Activated naive CD8-positive, alpha-beta T cell (primary cell): ENCODE data around the gene CLDN6.

ENCODE experiments used
- H3K27ac Mint-ChIP-seq: one replicate; pipeline ENCODE4 v1.8.0; 2021; ENCODE audit warnings: mixed read lengths
- H3K27me3 Mint-ChIP-seq: one replicate; pipeline ENCODE4 v1.8.0; 2021; ENCODE audit warnings: mixed read lengths
- H3K36me3 Mint-ChIP-seq: one replicate; pipeline ENCODE4 v1.8.0; 2021; ENCODE audit warnings: mixed read lengths
- H3K4me1 Mint-ChIP-seq: one replicate; pipeline ENCODE4 v1.8.0; 2021; ENCODE audit warnings: low read depth, mixed read lengths
- H3K4me3 Mint-ChIP-seq: one replicate; pipeline ENCODE4 v1.8.0; 2021; ENCODE audit warnings: mild to moderate bottlenecking, mixed read lengths
- H3K9me3 Mint-ChIP-seq: one replicate; pipeline ENCODE4 v1.8.0; 2021; ENCODE audit warnings: low read depth, mixed read lengths

The CLDN6 gene

GRCh38 chr16:2982402-2982801 lies 35.6 kb downstream of the CLDN6 start:
- H3K27me3 Mint-ChIP-seq: no peaks in the 10 kb centered on the region
- H3K36me3 Mint-ChIP-seq: no peaks in the 10 kb centered on the region
- H3K4me3 Mint-ChIP-seq: peak overlapping the region; percentile 30
- no peak overlapping the region for H3K27ac Mint-ChIP-seq
- H3K4me1 Mint-ChIP-seq: peaks cover 5% of the 10 kb centered on the region
- H3K9me3 Mint-ChIP-seq: no peaks in the 10 kb centered on the region

GRCh38 chr16:2981899-2982250 lies 36.1 kb downstream of the CLDN6 start:
- peak overlapping the region; percentile 71 for H3K27ac Mint-ChIP-seq
- no peaks in the 10 kb centered on the region for H3K36me3 Mint-ChIP-seq
- H3K9me3 Mint-ChIP-seq: no peaks in the 10 kb centered on the region
- H3K4me3 Mint-ChIP-seq: peak overlapping the region; percentile 82
- H3K4me1 Mint-ChIP-seq: peaks cover 5% of the 10 kb centered on the region
- H3K27me3 Mint-ChIP-seq: no peaks in the 10 kb centered on the region

- Mint-ChIP-seq H3K4me3 (peak overlapping the region; percentile 82), H3K4me1 (peaks cover 5% of the 10 kb centered on the region), H3K27me3 (no peaks in the 10 kb centered on the region), H3K27ac (peak overlapping the region; percentile 81), H3K36me3 (no peaks in the 10 kb centered on the region), H3K9me3 (no peaks in the 10 kb centered on the region)
Observed at GRCh38 chr16:2981177-2981898, 36.6 kb downstream of the CLDN6 start.

- H3K4me1 Mint-ChIP-seq: peaks cover 5% of the 10 kb centered on the region
- H3K9me3 Mint-ChIP-seq: no peaks in the 10 kb centered on the region
- no peaks in the 10 kb centered on the region for H3K27me3 Mint-ChIP-seq
- peak within 1 kb of the TSS; percentile 83 for H3K4me3 Mint-ChIP-seq
- no peaks in the 10 kb centered on the region for H3K36me3 Mint-ChIP-seq
- peak within 1 kb of the TSS; percentile 81 for H3K27ac Mint-ChIP-seq
Observed at GRCh38 chr16:2980227-2981176, 37.5 kb downstream of the CLDN6 start, which contains the start of gene PKMYT1. Gene PKMYT1, minus strand, starts transcription at chr16:2980446. Its CDS starts 789 bp downstream, at chr16:2979657.

- H3K36me3 Mint-ChIP-seq: no peaks in the 10 kb centered on the region
- H3K9me3 Mint-ChIP-seq: no peaks in the 10 kb centered on the region
- H3K27ac Mint-ChIP-seq: peak overlapping the region; percentile 28
- peaks cover 5% of the 10 kb centered on the region for H3K4me1 Mint-ChIP-seq
- no peaks in the 10 kb centered on the region for H3K27me3 Mint-ChIP-seq
- peak overlapping the region; percentile 83 for H3K4me3 Mint-ChIP-seq
Observed at GRCh38 chr16:2979669-2980226, 38.2 kb downstream of the CLDN6 start.

GRCh38 chr16:2977440-2977839 lies 40.5 kb downstream of the CLDN6 start:
- no peak overlapping the region for H3K27ac Mint-ChIP-seq
- no peak overlapping the region for H3K4me3 Mint-ChIP-seq
- H3K36me3 Mint-ChIP-seq: no peaks in the 10 kb centered on the region
- no peaks in the 10 kb centered on the region for H3K9me3 Mint-ChIP-seq
- H3K27me3 Mint-ChIP-seq: no peaks in the 10 kb centered on the region
- peaks cover 4% of the 10 kb centered on the region for H3K4me1 Mint-ChIP-seq

- Mint-ChIP-seq H3K4me3 (no peak overlapping the region), H3K9me3 (no peaks in the 10 kb centered on the region), H3K27ac (no peak overlapping the region), H3K36me3 (no peaks in the 10 kb centered on the region), H3K4me1 (peaks cover 6% of the 10 kb centered on the region), H3K27me3 (peaks cover 3% of the 10 kb centered on the region)
Observed at GRCh38 chr16:2976673-2977072, 41.3 kb downstream of the CLDN6 start.

GRCh38 chr16:2976201-2976600 lies 41.8 kb downstream of the CLDN6 start:
- Mint-ChIP-seq H3K4me3 (no peak overlapping the region), H3K9me3 (no peaks in the 10 kb centered on the region), H3K27me3 (peaks cover 3% of the 10 kb centered on the region), H3K27ac (no peak overlapping the region), H3K36me3 (no peaks in the 10 kb centered on the region), H3K4me1 (peaks cover 4% of the 10 kb centered on the region)

GRCh38 chr16:2975161-2975795 lies 42.7 kb downstream of the CLDN6 start:
- no peak overlapping the region for H3K27ac Mint-ChIP-seq
- H3K4me1 Mint-ChIP-seq: peaks cover 8% of the 10 kb centered on the region
- H3K27me3 Mint-ChIP-seq: peaks cover 4% of the 10 kb centered on the region
- H3K9me3 Mint-ChIP-seq: no peaks in the 10 kb centered on the region
- no peak overlapping the region for H3K4me3 Mint-ChIP-seq
- no peaks in the 10 kb centered on the region for H3K36me3 Mint-ChIP-seq

- Mint-ChIP-seq H3K27me3 (peaks cover 4% of the 10 kb centered on the region), H3K4me1 (peaks cover 8% of the 10 kb centered on the region), H3K27ac (no peak overlapping the region), H3K36me3 (no peaks in the 10 kb centered on the region), H3K9me3 (no peaks in the 10 kb centered on the region), H3K4me3 (no peak overlapping the region)
Observed at GRCh38 chr16:2974319-2975056, 43.5 kb downstream of the CLDN6 start.

GRCh38 chr16:2973605-2974318 lies 44.2 kb downstream of the CLDN6 start:
- Mint-ChIP-seq H3K9me3 (no peaks in the 10 kb centered on the region), H3K27ac (no peak overlapping the region), H3K27me3 (peaks cover 4% of the 10 kb centered on the region), H3K4me1 (peaks cover 8% of the 10 kb centered on the region), H3K4me3 (no peak overlapping the region), H3K36me3 (no peaks in the 10 kb centered on the region)

- Mint-ChIP-seq H3K27me3 (peaks cover 8% of the 10 kb centered on the region), H3K27ac (no peak overlapping the region), H3K4me3 (no peak overlapping the region), H3K9me3 (no peaks in the 10 kb centered on the region), H3K4me1 (peaks cover 15% of the 10 kb centered on the region), H3K36me3 (no peaks in the 10 kb centered on the region)
Observed at GRCh38 chr16:2973093-2973492, 44.9 kb downstream of the CLDN6 start.

GRCh38 chr16:2971985-2972784 lies 45.8 kb downstream of the CLDN6 start:
- Mint-ChIP-seq H3K36me3 (no peaks in the 10 kb centered on the region), H3K4me3 (peak overlapping the region; percentile 35), H3K27me3 (peaks cover 9% of the 10 kb centered on the region), H3K27ac (no peak overlapping the region), H3K4me1 (peaks cover 17% of the 10 kb centered on the region), H3K9me3 (no peaks in the 10 kb centered on the region)
